Parathyroid adenoma (tissue), 2 donors: ENCODE measurements around the gene PLXNA2.

ENCODE experiments used
- H2AFZ ChIP-seq: fragments of 300-600 bp; sonication (generic); one replicate; pipeline ENCODE4 v1.7.0; 2017; ENCODE audit warnings: antibody characterized with exemption, mild to moderate bottlenecking
- H3K27ac ChIP-seq: fragments of 300-600 bp; sonication (generic); one replicate; pipeline ENCODE4 v1.7.0; 2017
- H3K27me3 ChIP-seq: fragments of 300-600 bp; sonication (generic); one replicate; pipeline ENCODE4 v1.7.0; 2017; ENCODE audit warnings: low read length; ENCODE audit not compliant: control insufficient read depth, insufficient read depth
- H3K36me3 ChIP-seq: fragments of 300-600 bp; sonication (generic); one replicate; pipeline ENCODE4 v1.7.0; 2017; ENCODE audit warnings: low read length; ENCODE audit not compliant: control insufficient read depth, insufficient read depth
- H3K4me1 ChIP-seq: fragments of 300-600 bp; sonication (generic); one replicate; pipeline ENCODE4 v1.7.0; 2017; ENCODE audit warnings: control low read depth
- H3K4me2 ChIP-seq: fragments of 300-600 bp; sonication (generic); one replicate; pipeline ENCODE4 v1.7.0; 2017; ENCODE audit warnings: low read length
- H3K4me3 ChIP-seq: fragments of 300-600 bp; sonication (generic); one replicate; pipeline ENCODE4 v1.7.0; 2017; ENCODE audit warnings: low read depth, low read length
- H3K79me2 ChIP-seq: fragments of 300-600 bp; sonication (generic); one replicate; pipeline ENCODE4 v1.7.0; 2017; ENCODE audit warnings: control low read depth
- H3K9ac ChIP-seq: fragments of 300-600 bp; sonication (generic); one replicate; pipeline ENCODE4 v1.7.0; 2017; ENCODE audit warnings: mild to moderate bottlenecking
- H3K9me3 ChIP-seq: fragments of 300-600 bp; sonication (generic); one replicate; pipeline ENCODE4 v1.7.0; 2017; ENCODE audit warnings: low read length; ENCODE audit not compliant: control insufficient read depth
- CTCF ChIP-seq: fragments of 300-600 bp; sonication (generic); IDR thresholded peaks from one replicate; pipeline ENCODE4 v1.7.0; 2017; ENCODE audit warnings: antibody characterized with exemption, mild to moderate bottlenecking
- donor health status: primary hyperparathyroidism.

PLXNA2 gene

GRCh38 chr1:208227366-208227765 lies 16.8 kb downstream of the PLXNA2 start:
- no peaks in the 10 kb centered on the region for H3K4me1 ChIP-seq
- H3K4me3 ChIP-seq = no peak overlapping the region
- H3K27ac ChIP-seq = no peak overlapping the region

GRCh38 chr1:208225954-208226937 lies 17.9 kb downstream of the PLXNA2 start:
- Histone ChIP-seq H3K9me3 (no peaks in the 10 kb centered on the region), H3K79me2 (no peaks in the 10 kb centered on the region), H3K4me3 (no peak overlapping the region), H3K27me3 (no peaks in the 10 kb centered on the region), H3K36me3 (no peaks in the 10 kb centered on the region), H2AFZ (no peak overlapping the region), H3K27ac (no peak overlapping the region), H3K4me2 (no peak overlapping the region), H3K9ac (no peak overlapping the region), H3K4me1 (no peaks in the 10 kb centered on the region)
- TF ChIP-seq CTCF = no peak

More at GRCh38 chr1:208227366-208227765, 16.8 kb downstream of the PLXNA2 start:
- Histone ChIP-seq H3K4me2 (no peak overlapping the region), H3K9ac (no peak overlapping the region), H3K36me3 (no peaks in the 10 kb centered on the region), H2AFZ (no peak overlapping the region), H3K79me2 (no peaks in the 10 kb centered on the region), H3K9me3 (no peaks in the 10 kb centered on the region), H3K27me3 (no peaks in the 10 kb centered on the region)
- TF ChIP-seq CTCF = no peak

- H3K9me3 ChIP-seq = no peaks in the 10 kb centered on the region
- no peaks in the 10 kb centered on the region for H3K36me3 ChIP-seq
- no peak overlapping the region for H3K4me3 ChIP-seq
- H3K27ac ChIP-seq = no peak overlapping the region
- no peaks in the 10 kb centered on the region for H3K79me2 ChIP-seq
- no peak for TF ChIP-seq CTCF
- H3K9ac ChIP-seq = no peak overlapping the region
- no peaks in the 10 kb centered on the region for H3K27me3 ChIP-seq
- H3K4me2 ChIP-seq = no peak overlapping the region
- no peaks in the 10 kb centered on the region for H3K4me1 ChIP-seq
- H2AFZ ChIP-seq = no peak overlapping the region
These were observed 19.9 kb downstream of the PLXNA2 start for GRCh38 chr1:208224192-208224713.

GRCh38 chr1:208223136-208223535 lies 21.0 kb downstream of the PLXNA2 start:
- H3K27ac ChIP-seq = no peak overlapping the region
- no peaks in the 10 kb centered on the region for H3K9me3 ChIP-seq
- H3K4me2 ChIP-seq = no peak overlapping the region
- no peaks in the 10 kb centered on the region for H3K79me2 ChIP-seq
- no peaks in the 10 kb centered on the region for H3K4me1 ChIP-seq
- no peaks in the 10 kb centered on the region for H3K27me3 ChIP-seq
- no peak for TF ChIP-seq CTCF
- H2AFZ ChIP-seq = no peak overlapping the region
- H3K9ac ChIP-seq = no peak overlapping the region
- no peak overlapping the region for H3K4me3 ChIP-seq
- H3K36me3 ChIP-seq = no peaks in the 10 kb centered on the region
